MM.1S (cell line): Measurements from ENCODE around the gene KANK2.

Source experiments
- EZH2 ChIP-seq: fragments of 300-600 bp; sonication (generic); optimal IDR thresholded peaks from 2 replicates; pipeline ENCODE3; 2017; ENCODE audit warnings: low read depth, mild to moderate bottlenecking, antibody characterized with exemption, low read length, mixed read lengths
- TF ChIP-seq, protein P1 (sequence below): fragments of 300-600 bp; sonication (generic); IDR thresholded peaks from 2 replicates; pipeline ENCODE4 v1.5.1; 2016; ENCODE audit warnings: antibody characterized with exemption, low read length, mixed read lengths

DNA sequence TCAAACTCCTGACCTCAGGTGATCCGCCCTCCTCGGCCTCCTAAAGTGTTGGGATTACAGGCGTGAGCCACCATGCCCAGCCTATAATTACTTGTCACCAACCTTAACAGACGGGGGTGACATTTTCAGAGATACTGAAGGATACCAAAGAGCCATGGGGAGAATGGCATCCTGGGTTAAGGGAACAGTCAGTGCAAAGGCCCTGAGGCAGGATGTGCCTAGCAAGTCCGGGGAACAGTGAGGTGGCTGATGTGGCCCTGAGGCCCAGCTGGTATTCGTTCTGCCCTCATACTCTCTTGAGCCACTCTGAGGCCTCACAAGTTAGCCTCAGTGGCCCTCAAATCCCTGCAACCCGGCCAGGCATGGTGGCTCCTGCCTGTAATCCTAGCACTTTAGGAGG lies 27.1 kb upstream of the KANK2 start:
- TF ChIP-seq EZH2 = no peak
- TF ChIP-seq, protein P1, sequence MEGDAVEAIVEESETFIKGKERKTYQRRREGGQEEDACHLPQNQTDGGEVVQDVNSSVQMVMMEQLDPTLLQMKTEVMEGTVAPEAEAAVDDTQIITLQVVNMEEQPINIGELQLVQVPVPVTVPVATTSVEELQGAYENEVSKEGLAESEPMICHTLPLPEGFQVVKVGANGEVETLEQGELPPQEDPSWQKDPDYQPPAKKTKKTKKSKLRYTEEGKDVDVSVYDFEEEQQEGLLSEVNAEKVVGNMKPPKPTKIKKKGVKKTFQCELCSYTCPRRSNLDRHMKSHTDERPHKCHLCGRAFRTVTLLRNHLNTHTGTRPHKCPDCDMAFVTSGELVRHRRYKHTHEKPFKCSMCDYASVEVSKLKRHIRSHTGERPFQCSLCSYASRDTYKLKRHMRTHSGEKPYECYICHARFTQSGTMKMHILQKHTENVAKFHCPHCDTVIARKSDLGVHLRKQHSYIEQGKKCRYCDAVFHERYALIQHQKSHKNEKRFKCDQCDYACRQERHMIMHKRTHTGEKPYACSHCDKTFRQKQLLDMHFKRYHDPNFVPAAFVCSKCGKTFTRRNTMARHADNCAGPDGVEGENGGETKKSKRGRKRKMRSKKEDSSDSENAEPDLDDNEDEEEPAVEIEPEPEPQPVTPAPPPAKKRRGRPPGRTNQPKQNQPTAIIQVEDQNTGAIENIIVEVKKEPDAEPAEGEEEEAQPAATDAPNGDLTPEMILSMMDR = no peak
